Stimulated activated CD8-positive, alpha-beta memory T cell treated with anti-CD3 and anti-CD28 coated beads, Interleukin-4, amount 100 ng/mL, for 48 hours (primary cell): ENCODE data around the gene MICAL2.

ENCODE experiments used
- DNase-seq: peaks from one replicate; pipeline ENCODE4 v3.0.0-alpha.2; 2020

The MICAL2 gene

DNA sequence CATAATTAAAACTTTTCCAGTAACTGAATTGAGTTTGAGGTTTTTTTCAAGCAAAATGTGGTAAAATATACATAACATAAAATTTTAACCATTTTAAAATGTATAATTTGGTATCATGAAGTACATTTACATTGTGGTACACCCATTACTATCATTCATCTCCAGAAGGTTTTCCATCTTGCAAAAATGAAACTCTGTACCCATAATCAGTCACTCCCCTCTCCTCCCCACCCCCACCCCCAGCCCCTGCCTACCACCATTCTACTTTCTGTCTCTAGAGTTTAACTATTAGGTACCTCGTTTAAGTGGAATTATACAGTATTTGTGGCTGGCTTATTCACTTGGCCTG, 63.7 kb downstream of the MICAL2 start:
- DNase-seq, result peak; percentile 23

DNA sequence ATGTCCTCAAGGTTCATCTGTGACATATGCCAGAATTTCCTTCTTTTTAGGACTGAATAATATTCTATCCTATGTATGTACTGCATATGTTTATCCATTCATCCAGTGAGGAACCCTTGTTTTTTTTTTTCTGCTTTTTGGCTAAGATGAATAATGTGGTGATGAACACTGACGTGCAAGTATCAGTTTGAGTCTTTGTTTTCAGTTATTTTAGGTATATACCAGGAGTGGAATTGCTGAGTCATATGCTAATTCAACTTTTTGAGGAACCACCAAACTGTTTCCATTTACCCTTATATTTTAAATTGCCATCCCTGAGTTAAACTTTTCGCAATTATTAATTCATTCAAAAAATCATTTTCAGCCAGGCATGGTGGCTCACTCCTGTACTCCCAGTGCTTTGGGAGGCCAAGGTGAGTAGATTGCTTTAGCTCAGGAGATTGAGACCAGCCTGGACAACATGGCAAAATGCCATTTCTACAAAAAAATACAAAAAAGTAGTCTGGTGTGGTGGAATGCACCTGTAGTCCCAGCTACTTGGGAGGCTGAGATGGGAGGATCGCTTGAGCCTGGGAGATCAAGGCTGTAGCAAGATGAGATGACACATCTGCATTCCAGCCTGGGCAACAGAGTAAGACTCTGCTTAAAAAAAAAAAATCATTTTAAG, 64.2 kb downstream of the MICAL2 start:
- peak; percentile 31 for DNase-seq

DNA sequence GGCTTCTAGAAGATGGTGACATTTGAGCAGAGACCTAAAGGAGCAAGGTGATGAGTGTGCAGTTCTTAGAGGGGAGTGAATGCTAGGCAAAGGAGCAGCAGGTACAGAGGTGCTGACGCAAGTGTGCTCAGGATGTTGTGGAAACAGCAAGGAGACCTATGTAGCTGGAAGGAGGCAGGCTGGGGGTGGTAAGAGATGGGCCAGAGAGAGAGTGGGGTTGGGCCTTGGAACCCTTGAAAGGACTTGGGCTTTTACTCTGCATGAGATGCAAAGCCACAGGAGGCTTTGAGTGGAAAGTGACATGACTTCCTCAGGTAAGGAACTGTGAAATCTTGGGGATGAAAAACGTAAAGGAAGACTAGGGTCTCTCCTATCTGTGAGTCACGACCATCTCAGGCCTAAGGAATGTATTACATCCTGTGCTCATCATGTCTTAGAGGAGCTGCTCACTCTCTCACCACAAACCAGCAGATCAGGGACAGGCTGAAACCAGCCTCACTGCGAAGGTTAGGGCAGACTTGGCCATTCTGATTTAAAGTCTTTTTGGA, 65.4 kb downstream of the MICAL2 start:
- DNase-seq, result peak; percentile 63

DNA sequence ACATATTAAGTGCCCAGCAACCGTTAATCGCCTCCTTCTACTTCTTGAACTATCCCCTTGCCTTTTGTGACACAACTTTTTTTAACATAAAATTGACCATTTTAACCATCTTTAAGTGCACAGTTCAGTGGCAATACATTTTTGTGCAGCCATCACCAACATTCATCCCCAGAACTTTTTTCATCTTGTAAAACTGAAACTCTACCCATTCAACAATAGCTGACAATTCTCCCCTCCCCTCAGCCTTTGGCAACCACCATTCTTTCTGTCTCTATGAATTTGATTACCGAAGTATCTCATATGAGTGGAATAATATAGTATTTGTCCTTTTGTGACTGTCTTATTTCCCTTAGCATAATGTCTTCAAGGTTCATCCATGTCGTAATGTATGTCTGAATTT, 66.0 kb downstream of the MICAL2 start:
- DNase-seq, result peak; percentile 22

DNA sequence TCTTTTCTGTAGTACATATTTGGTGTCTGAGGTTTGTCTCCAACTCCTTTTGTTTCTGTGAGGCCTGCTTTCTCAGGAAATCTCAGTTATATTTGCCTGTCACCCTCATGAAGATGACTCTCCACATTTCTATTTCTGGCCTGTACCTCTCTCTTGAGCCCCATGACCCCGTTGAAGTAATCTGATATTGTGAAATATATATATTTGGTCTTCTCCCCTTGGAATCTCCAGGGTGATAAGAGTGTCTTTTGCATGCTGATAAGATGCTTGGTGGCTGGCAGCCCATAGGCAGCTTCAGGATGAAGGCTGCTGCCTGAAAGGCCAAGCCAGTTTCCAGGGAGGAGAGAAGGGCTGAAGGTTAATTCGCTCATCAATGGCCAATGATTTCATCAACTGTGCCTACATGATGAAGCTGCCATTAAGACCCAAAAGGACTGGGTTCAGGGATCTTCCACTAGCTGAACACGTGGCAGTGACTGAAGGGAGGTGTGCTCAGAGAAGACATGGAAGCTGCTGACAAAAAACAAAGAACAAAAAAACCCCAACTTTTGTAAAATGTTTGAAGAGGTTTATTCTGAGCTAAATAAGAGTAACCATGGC, 67.4 kb downstream of the MICAL2 start:
- DNase-seq, result peak; percentile 22

DNA sequence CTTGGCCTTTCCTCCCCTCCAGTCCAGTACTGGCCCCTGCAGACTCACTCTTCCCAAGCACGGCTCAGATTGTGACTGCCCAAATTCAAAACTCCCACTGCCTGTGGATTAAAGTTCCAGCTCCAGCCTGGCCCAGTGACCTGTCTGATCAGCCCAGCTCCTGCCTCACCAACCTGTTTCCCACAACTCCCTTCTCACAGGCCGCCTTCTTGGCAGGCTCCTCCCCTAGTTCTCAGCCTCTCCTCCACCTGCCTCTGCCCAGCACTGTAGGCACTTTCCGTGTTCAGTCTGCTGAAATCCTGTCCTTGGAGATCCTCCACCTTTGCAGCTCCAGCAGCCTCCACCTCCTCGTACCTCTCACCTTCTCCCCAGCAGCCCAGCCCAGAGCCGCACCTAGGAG, 68.6 kb downstream of the MICAL2 start:
- peak; percentile 31 for DNase-seq

DNA sequence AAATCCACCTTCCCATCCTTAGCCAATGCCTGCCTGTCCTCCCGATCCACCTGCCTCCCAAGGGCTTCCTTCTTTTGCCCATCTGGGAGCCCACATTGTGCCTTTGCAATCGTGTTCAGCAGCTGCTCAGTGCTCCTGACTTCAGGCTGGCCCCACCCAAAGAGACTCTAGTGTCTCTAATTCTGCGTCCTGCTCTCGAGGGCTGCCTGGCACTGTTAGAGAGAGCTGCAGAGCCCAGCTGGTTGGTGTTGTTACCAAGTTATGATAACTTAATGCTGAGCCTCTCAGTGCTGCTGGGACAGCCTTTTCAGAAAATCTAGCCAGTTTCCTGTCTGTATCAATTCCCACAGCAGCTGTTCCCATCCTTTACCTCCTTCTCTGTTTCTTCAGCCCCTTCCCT, 69.1 kb downstream of the MICAL2 start:
- DNase-seq, result peak; percentile 23

DNA sequence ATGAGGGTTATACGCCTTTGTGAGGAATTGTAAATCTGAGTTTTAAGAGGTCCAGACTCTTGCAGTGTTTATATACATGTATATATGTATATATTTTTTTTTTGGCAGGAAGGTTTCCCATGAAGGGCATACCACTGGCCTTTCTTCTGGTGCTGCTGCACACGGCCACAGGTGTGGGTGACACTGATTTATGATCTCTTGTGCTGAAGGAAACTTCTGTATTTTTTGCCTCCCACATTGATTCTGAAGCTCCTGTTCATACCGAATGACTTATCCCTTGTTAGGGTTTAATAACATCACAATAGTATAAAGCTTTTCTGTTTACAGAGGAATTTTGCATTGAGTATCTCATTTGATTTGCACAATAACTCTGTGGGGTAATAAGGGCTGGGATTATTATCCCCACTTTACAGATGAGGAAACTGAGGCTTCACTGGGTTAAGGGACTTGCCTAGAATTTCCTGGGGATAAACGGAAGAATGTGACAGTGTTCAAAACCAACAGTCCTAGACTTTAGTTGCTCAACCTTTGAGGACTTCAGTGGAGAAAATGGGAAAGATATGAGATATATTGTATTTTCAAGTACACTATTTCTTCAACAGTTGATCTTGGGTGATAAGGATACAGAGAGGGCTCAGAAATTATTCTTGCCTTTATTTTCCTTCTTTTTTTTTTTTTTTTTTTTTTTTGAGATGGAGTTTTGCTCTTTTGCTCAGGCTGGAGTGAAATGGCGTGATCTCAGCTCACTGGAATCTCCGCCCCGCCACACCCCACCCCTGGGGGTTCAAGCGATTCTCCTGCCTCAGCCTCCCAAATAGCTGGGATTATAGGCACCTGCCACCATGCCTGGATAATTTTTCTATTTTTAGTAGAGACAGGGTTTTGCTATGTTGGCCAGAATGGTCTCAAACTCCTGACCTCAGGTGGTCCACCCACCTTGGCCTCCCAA, 70.1 kb downstream of the MICAL2 start:
- peak; percentile 11 for DNase-seq

DNA sequence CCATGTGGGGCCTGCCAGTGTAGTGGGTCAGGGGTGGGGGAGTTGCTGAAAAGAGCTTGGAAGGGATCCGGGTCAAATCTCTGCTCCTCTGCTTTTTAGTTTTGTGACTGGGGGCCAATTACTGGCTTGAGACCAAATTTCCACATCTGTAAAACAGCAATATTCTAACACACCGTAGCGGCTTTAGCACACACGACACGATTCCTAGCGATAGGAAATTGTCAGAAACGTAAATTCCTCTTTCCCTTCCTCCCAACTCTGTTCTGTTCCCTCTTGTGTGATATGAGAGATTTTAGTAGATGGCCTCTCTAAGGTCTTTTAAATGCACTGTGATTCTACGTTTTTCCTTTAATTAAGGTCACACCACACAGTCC, 71.9 kb downstream of the MICAL2 start:
- DNase-seq, result peak; percentile 15

DNA sequence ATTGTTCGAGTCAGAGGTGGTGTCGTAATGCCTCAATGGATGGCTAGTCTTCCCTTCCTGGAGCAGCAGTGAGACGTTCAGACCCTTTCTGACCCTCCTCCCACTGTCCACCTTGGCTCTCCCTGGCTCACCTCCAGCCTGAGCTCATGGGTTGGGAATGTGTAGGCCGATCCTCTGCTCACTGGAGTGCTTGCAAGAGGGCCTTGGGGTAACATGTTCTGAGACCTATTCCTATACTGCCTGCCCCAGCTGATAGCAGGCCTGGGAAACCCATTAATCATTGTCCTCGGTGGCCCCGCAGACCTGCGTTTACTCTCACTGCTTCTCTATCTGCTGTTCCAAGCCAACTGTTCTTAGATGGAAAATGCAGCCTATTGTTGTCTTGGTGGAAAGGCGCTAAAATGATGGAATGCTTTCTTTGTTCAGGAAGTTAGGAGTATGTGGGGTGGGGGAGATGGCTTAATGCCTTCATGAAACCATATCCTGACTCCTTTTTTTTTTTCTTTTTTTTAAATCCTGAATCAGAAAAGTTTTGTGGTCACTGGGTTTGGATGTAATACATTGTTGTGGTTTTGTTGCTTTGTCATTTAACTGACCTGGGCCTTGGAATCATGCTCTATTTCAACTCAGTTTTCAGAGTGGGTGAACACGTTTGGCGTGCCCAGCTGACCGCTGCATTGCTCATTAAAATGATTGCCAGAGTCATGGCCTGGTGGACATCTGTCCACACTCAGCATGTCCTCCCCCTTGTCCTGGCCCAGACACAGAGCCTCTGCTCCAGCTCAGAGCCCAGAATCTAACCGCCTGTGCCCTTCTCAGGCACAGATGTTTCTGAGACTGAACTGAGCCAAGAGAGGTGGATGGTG, 72.5 kb downstream of the MICAL2 start:
- peak; percentile 21 for DNase-seq

DNA sequence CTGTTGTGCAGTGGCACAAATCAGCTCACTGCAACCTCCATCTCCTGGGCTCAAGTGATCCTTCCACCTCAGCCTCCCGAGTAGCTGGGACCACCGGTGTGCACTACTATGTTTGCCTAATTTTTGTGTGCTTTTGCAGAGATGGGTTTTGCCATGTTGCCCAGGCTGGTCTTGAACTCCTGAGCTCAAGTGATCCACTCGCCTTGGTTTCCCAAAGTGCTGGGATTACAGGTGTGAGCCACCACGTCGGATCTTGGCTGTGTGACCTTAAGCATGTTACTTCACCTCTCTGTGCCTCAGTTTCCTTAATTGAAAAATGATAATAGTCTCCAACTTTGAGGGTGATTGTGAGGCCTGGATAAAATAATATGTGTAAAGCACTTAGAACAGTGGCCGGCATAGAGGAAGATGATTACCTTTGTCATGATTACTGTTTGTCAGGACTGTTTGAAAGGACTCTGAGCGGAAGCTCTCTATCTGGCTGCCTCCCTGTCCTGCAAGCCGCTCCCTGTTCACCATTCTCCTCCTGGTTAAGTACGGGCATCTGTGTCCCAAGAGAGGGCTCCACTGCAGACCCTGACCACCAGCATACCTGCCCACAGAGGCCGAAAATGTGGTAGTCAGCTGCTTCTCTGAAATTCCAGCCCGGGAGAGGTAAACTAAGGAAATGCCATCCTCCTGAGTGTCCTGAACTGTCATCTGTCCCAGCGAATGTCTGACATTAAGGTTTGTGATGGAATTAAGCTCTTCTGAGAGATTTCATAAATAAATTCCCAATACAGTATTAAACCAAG, 73.6 kb downstream of the MICAL2 start:
- peak; percentile 10 for DNase-seq

DNA sequence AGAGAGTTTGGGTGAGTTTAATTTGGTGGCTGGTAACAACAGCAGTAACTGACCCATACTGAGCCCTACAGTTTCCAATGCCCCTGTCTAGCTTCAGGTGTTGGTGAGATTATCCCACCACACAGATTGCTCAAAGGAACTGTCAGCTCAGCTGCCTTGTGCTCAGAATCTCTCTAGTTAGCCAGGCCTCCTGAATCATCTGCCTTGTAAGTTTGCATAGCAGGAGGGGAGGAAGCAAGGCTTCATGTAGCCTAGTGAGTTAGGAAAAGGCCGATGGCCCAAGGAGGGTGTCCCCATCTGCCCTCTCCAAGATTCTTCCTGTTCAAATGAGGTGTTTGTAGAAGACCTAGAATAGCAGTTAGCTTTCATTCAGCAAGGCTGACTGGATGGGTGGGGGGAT, 74.3 kb downstream of the MICAL2 start:
- DNase-seq, result peak; percentile 18

DNA sequence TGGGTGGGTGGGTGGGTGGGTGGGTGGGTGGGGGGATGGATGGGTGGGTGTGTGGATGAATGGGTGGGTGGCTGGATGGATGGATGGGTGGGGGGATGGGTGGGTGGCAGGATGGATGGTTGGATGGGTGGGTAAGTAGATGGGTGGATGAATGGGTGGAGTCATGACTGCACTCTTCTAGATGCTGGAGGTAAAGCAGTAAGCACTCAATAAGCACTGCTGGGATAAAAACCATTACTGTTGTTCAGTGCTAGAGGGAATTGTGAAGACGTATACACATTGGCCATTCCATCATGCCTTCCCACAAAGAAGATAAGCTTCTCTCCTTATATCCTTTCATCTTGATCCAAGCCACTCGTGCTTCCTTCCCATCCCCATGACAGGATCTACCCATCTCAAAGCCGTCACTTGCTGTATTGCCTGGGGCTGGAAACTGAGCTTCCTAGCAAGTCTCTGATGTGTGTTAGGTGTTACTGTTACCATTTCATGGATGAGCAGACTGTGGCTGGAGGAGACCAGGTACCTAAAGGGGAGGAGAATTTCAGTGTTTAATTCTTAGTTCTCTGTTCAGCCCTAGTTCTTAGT, 74.8 kb downstream of the MICAL2 start:
- no peak for DNase-seq

DNA sequence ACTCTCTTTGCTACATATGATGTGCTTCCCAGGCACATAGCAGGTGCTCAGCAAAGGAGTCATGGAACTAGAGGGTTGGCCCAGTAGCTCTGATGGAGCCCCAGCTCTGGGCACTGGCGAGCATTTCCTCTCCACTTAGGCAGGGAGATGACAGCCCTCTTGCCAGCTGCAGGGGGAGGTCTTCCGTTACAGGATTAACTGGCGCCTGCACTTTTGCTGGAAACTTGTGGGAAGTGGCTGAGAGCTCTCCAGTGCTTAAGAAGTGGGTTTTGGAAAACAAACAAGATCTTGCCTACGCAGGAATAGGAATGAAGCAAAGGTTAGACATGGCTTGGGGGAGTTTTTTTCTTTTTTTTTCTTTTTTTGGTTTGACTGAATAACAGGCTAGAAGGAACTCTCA, 75.5 kb downstream of the MICAL2 start:
- DNase-seq, result no peak

DNA sequence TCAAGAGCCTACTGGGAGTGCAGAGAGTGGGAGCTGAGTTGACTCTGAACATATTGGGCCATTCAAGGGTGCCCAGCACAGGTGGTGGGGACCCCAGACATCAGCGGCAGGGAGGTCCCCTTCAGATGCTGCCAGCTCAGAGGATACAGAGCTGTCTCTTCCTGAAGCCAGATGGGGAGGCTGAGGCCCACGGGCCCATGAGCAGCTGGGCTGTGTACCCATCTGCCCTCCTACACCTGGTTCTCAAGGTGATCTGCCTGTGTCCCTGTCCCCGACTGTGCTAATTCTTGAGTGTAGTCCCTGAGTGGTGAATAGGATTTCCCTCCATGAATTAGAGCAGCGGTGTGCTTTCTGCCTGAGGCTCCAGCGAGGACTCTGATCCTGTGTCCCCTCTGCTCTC, 76.3 kb downstream of the MICAL2 start:
- DNase-seq, result no peak

DNA sequence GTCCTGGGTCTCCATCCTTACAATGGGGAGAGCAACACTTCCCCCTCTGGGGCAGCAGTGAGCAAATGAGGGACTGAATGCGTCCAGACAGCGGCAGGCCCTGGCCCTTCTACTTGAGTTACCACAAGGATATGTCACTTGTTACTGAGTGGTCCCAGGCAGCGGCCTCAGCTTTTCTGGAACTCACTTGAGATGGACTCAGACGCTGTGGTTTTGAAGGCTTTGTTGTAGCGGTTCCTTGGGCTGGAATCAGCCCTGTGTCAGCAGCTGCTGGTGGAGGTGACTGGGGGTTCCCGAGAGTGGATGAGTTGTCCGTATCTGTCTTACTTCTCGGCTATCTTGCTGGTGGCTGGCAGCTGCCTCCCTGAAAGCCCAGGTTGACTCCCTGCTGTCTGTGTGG, 77.0 kb downstream of the MICAL2 start:
- DNase-seq, result peak; percentile 78

DNA sequence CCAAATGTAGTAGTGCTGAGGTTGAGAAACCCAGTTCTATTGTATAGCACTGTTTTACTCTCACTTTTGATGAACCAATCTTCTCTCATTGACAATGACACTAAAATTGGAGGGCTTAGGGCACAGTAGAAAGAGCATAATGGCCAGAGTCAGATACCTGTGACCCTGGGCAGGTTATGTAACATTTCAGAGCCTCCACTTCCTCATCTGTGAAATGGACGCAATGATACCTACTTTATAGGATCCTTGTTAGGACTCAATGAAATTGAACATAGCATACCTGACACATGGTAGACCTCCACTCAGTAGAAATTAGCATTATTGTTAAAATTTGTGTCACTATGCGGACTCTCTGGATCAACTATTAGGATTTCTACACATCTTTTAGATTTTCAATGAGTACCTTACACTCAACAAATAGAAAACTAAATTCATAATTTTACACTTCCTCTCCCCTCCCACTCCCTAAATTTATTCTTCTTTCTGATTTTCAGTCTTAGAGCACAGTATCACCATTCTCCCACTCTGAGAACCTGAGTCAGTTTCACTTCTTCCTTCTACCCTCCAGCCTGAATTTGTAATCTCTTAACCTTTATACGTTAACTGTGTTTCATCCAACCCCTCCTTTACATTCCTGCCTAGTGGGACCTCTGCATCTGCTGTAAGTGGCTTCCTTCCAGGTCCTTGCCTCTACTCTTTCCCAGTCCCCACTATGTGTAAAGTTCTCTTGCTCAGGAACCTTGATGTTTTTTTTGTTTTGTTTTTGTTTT, 78.3 kb downstream of the MICAL2 start:
- peak; percentile 28 for DNase-seq

DNA sequence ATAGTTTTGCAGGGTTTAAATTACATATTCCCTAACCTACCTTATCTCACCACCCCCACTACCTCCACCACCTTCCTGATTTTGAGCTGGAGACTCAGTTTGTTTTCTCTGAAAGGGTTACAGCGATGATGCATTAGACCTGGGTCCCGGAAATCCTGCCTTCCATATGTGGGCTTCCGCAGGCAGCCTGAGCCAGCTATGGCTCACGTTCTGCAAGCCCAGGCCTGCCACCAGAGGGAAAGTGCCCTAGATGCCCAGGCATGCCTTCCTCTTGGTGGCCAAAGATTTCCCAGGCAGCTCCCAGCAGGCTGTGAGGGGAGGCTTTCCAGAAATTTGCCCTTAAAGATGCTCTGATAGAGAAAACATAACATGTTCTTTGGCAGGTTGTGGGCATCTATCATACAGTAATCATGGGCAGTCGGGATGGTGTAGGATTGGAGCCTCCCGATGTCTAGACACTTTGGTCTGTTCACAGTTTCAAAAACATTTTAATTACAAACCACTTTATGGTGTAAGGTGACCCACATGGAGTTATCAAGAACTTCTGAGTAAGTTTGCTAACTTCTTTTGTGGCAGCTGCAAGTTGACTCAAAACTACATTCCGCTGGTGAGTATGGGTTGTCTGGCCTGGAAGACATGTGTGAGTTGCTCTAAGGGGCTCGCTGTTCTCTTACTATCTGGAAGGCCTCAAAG, 79.3 kb downstream of the MICAL2 start:
- peak; percentile 61 for DNase-seq

DNA sequence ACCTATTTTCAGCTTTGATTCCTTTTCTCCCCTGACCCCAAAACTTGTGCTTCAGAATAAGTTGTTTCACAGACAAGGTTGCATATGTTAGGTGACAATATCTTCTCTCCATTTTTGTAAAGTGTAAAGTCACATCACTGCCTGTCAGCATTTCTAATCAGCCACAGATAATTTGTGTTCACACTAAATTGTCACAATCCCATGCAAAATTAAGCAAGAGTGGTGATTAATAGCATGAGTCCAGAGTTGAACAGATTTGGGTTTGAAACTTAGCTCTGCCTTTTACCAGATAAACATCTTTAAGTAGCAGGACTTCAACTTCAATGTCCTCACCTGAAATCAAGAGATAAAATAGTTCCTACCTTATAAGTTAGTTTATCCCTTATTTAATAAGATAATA, 80.1 kb downstream of the MICAL2 start:
- DNase-seq, result no peak
